ENCODE data around the gene STBD1.

DNA sequence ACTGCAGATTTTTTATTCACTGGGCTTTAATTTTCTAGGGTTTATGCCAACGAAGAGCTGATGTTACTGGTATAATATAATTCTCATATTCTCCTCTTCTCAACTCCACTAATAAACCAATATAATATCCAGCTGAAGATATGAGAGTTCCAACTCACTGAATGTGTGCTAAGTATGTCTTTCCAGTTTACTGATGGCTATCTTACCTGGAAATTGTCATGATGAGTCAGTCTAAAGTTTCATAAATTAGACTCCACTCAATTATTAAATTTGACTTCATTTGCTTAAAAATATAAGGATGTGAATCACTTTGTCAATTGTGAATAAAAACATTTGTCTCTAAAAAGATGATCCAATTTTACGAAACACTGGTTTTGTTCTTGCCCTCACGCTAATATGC is 28.4 kb downstream of the STBD1 start:
- TF ChIP-seq SUZ12 (IDR thresholded peaks at IDR 0.05; ENCODE audit: extremely low read depth, insufficient read depth, insufficient read length) (no peak), YY1 (IDR thresholded peaks at IDR 0.05; ENCODE audit: insufficient read depth, insufficient read length) (no peak), ZNF274 (IDR thresholded peaks at IDR 0.05; ENCODE audit: low read depth, low read length) (no peak)
